Measurements from ENCODE around the gene TOP1. TPM values are rescaled to one million over a fixed set of nuclear protein-coding genes. Genes with fewer than 3 reads are reported as not detected.

TOP1 gene
- total and polyA plus RNA-seq, 9 of the 15 experiments (the other 6 are each of a cell fraction or from before 2014, with no cell fraction given): 26.4 to 127 (median 39.6) TPM

DNA sequence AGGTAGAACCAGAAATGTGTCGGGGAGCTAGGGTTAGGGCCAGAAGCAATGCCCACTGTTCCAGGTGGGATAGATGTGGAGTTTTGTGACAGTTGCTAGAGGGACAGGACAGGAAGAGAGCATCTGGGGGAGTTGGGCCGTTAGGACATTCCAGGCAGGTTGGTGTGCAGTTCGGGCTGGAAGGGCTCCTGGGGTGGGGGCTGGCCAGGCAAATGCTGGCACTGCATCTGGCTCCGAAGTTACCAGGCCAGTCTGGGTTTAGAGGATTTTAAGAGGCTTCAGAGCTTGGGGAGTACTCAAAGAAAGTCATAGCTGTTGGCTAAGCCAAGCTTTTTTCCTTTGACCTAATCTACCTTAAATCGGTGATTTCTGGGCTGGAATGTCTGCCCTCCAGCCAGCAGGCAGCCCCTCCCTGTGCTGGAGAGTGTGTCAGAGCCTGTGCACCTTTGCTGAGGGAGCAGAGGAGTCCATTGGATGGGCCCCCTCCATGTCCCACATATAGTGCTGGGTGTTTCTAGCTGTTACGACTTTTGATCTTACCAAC lies 129.5 kb downstream of the TOP1 start:
- intact Hi-C loops (cut with micrococcal nuclease): no loop called here
- no peak overlapping the region for H3K4me2 ChIP-seq (ENCODE audit: insufficient read depth, low read length)

More for the DNA sequence above, 129.5 kb downstream of the TOP1 start:
- TF ChIP-seq CXXC5 (CRISPR knock-in tag; IDR thresholded peaks at IDR 0.05) (no peak), ZNF444 (CRISPR knock-in tag; IDR thresholded peaks at IDR 0.05) (no peak), PRPF4 (IDR thresholded peaks at IDR 0.05; ENCODE audit: insufficient read depth, low read depth, low read length, poor library complexity, severe bottlenecking) (no peak), CCNT2 (IDR thresholded peaks at IDR 0.05; ENCODE audit: borderline replicate concordance, extremely low read depth, insufficient read length, low read depth, low read length) (no peak), RBM17 (IDR thresholded peaks at IDR 0.05; ENCODE audit: borderline replicate concordance, low read depth, low read length) (no peak), TBP (optimal IDR thresholded peaks at IDR 0.05; ENCODE audit: low read depth, low read length) (no peak), ZNF232 (CRISPR knock-in tag; IDR thresholded peaks at IDR 0.05) (no peak), TCF3 (CRISPR knock-in tag; IDR thresholded peaks at IDR 0.05) (no peak), ZBTB7A (IDR thresholded peaks at IDR 0.05; ENCODE audit: borderline replicate concordance, control insufficient read depth, low read depth, low read length) (no peak), ZNF707 (CRISPR knock-in tag; conservative IDR thresholded peaks at IDR 0.05) (no peak), NR3C1 (CRISPR knock-in tag; IDR thresholded peaks at IDR 0.05) (no peak)
- TF ChIP-seq, protein P1, sequence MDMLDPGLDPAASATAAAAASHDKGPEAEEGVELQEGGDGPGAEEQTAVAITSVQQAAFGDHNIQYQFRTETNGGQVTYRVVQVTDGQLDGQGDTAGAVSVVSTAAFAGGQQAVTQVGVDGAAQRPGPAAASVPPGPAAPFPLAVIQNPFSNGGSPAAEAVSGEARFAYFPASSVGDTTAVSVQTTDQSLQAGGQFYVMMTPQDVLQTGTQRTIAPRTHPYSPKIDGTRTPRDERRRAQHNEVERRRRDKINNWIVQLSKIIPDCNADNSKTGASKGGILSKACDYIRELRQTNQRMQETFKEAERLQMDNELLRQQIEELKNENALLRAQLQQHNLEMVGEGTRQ (CRISPR knock-in tag; IDR thresholded peaks at IDR 0.05): no peak
- TF ChIP-seq, protein P2, sequence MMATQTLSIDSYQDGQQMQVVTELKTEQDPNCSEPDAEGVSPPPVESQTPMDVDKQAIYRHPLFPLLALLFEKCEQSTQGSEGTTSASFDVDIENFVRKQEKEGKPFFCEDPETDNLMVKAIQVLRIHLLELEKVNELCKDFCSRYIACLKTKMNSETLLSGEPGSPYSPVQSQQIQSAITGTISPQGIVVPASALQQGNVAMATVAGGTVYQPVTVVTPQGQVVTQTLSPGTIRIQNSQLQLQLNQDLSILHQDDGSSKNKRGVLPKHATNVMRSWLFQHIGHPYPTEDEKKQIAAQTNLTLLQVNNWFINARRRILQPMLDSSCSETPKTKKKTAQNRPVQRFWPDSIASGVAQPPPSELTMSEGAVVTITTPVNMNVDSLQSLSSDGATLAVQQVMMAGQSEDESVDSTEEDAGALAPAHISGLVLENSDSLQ (IDR thresholded peaks at IDR 0.05): no peak
- Histone ChIP-seq H3K4me3 (no peak overlapping the region), H3K4me1 (replicated peaks in 1 of 2; ENCODE audit: control insufficient read depth in 2 of 2, insufficient read depth in 2 of 2, low read length in 2 of 2) (peaks cover 0 to 11% of the 10 kb centered on the region in 2 experiments; a peak in 3 of 5 replicates), H3K9me1 (ENCODE audit: control insufficient read depth, insufficient read depth, low read length) (peaks cover 13% of the 10 kb centered on the region), H4K20me1 (replicated peaks; ENCODE audit: control insufficient read depth, insufficient read depth, low read length) (peaks cover 49% of the 10 kb centered on the region), H3K9me3 (replicated peaks; ENCODE audit: control insufficient read depth, insufficient read depth, low read depth, low read length) (no peaks in the 10 kb centered on the region), H3K27me3 (ENCODE audit: control insufficient read depth in 2 of 2, insufficient read depth in 2 of 2, low read length in 2 of 2) (no peaks in the 10 kb centered on the region), H3K27ac (ENCODE audit: extremely low read depth, low read depth, low read length) (no peak overlapping the region), H3K36me3 (ENCODE audit: control insufficient read depth, insufficient read depth, low read length) (peaks cover 23% of the 10 kb centered on the region; the same call in 2 of the 3 replicates), H3K79me2 (ENCODE audit: control insufficient read depth, insufficient read depth, low read length) (peaks cover 8% of the 10 kb centered on the region; the same call in 2 of the 3 replicates), H3K9ac (ENCODE audit: insufficient read depth in 1 of 2, low read depth in 2 of 2, low read length in 2 of 2) (0 out of 4 replicates have a peak overlapping the region, but pooled peaks of 1 of the 2 experiments have one; percentile 6), H2AFZ (ENCODE audit: low read depth, low read length) (no peak overlapping the region)
- in situ Hi-C loops (cut with MboI): no loop called here
- FAIRE-seq (no peak), DNase-seq (ENCODE audit: extremely low read depth in 1 of 4, low spot score in 3 of 4) (no peak), ATAC-seq (no peak)
- no TSS peak for BruUV-seq (replicated peaks)
- ChIA-PET POLR2A (interaction anchor here (1.9 to 2.4 kb wide), 2 partner anchors 9 to 10 kb away, joined by 7 to 15 read pairs; no protein-coding TSS in a partner anchor), CTCF (ENCODE audit: low intra/inter-chr PET ratio) (no interaction called here)
- WGBS (ENCODE audit: insufficient coverage, low coverage, missing lambda C conversion rate): 58% methylated on average over 6 of the region's 6 CpGs
